T-helper 2 cell treated with Interferon-gamma antibody and Interleukin-4, amounts not matched to agents 5 μg/mL and 100 μg/mL, for 36 hours (primary cell): ENCODE data around the gene NDUFS4.
"Not testable (repeated sequence)": the region's sequence is repeated elsewhere in the genome, so short reads cannot be mapped to it uniquely, and the experiment has no call there.

ENCODE experiments used
- DNase-seq: peaks from one replicate; pipeline ENCODE4 v3.0.0; 2021; ENCODE audit warnings: low spot score
- H3K27ac Mint-ChIP-seq: one replicate; pipeline ENCODE4 v1.8.0; 2021; ENCODE audit warnings: mild to moderate bottlenecking, mixed read lengths
- H3K27me3 Mint-ChIP-seq: one replicate; pipeline ENCODE4 v1.8.0; 2021; ENCODE audit warnings: low read depth, mixed read lengths
- H3K36me3 Mint-ChIP-seq: one replicate; pipeline ENCODE4 v1.8.0; 2021; ENCODE audit warnings: low read depth, mixed read lengths
- H3K4me1 Mint-ChIP-seq: one replicate; pipeline ENCODE4 v1.8.0; 2021; ENCODE audit warnings: low read depth, mixed read lengths
- H3K4me3 Mint-ChIP-seq: one replicate; pipeline ENCODE4 v1.8.0; 2022; ENCODE audit warnings: mild to moderate bottlenecking, moderate library complexity, mixed read lengths
- H3K9me3 Mint-ChIP-seq: one replicate; pipeline ENCODE4 v1.8.0; 2021; ENCODE audit warnings: mixed read lengths

The NDUFS4 gene

DNA sequence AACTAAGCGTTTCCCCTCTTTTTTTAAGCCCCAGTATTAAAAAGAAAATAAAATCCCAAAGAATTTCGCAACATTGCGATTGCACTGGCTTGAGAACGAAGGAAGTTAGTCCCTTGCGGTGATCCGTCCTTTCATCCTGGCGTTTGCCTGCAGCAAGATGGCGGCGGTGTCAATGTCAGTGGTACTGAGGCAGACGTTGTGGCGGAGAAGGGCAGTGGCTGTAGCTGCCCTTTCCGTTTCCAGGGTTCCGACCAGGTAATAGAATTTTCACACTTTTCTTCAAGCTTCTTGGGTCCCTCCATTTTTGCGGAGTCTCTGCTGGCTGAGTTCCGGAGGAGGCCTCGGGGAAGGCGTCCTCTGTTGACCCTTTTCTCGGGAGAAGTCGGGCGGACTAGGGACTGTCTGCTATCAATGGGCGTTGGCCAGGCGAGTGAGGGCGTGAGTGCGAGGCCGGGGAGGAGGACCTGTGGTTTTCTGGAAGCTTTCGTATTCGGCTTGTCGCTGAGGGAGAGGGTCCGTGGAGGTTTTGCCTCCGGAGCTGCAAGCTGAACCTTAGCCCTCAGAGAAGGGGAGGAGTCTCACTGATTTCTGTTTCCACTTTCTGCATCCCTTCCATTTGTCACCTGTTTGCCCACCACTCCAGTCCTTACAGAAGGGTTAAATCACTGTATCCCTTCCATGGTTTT is at the start of gene NDUFS4:
Gene NDUFS4, plus strand, starts transcription at position 134 of the 686 bp plus-strand sequence. Its CDS starts 24 bp downstream, at position 158.
- peaks cover 10% of the 10 kb centered on the region for H3K9me3 Mint-ChIP-seq
- H3K27me3 Mint-ChIP-seq, result peaks cover 10% of the 10 kb centered on the region
- H3K4me3 Mint-ChIP-seq, result peak within 1 kb of the TSS; percentile 97
- peak within 1 kb of the TSS; percentile 95 for H3K27ac Mint-ChIP-seq
- peaks cover 16% of the 10 kb centered on the region for H3K4me1 Mint-ChIP-seq
- peak; percentile 73 for DNase-seq
- H3K36me3 Mint-ChIP-seq, result peaks cover 5% of the 10 kb centered on the region

DNA sequence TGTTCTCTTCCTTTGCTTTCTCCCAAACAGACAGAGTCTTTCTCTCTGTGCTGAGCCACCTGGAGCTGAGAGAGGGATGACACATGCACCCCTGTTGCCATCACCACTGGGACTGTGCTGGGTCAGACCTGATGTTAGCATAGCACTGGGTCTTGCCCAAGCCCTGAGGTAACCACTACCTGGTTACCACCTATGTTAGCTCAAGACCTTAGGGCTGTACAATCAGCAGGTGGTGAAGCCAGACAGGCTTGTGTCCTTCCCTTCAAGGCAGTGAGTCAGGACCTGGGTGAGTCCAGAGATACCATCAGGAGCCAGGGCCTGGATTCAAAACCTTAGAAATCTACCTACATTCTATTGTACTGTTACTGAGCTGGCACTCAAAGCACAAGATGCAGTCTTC is 47.9 kb upstream of the NDUFS4 start:
- no peaks in the 10 kb centered on the region for H3K27me3 Mint-ChIP-seq
- H3K27ac Mint-ChIP-seq, result no peak overlapping the region
- no peak overlapping the region for H3K4me3 Mint-ChIP-seq
- H3K36me3 Mint-ChIP-seq, result no peaks in the 10 kb centered on the region
- DNase-seq, result no peak
- H3K4me1 Mint-ChIP-seq, result no peaks in the 10 kb centered on the region
- H3K9me3 Mint-ChIP-seq, result peaks cover 4% of the 10 kb centered on the region

DNA sequence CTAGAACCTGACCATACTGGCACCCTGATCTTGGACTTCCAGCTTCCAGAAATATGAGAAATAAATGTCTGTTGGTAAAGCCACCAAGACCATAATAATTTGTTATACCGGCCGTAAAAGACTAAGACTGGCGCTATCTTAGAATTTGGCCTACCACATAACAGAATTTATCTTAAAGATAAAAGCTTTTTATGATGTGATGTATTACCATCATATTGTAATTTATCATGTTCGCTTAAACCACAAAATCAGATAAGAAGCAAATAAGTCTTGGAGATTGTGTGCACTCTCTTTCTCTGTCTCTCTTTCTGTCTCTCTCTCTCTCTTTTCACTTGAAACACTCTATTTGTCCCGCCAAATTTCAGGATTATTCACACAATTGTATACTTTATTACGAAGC is 44.5 kb upstream of the NDUFS4 start:
- H3K4me1 Mint-ChIP-seq, result no peaks in the 10 kb centered on the region
- H3K4me3 Mint-ChIP-seq, result no peak overlapping the region
- H3K9me3 Mint-ChIP-seq, result no peaks in the 10 kb centered on the region
- H3K36me3 Mint-ChIP-seq, result no peaks in the 10 kb centered on the region
- no peak overlapping the region for H3K27ac Mint-ChIP-seq
- H3K27me3 Mint-ChIP-seq, result no peaks in the 10 kb centered on the region
- DNase-seq, result no peak

DNA sequence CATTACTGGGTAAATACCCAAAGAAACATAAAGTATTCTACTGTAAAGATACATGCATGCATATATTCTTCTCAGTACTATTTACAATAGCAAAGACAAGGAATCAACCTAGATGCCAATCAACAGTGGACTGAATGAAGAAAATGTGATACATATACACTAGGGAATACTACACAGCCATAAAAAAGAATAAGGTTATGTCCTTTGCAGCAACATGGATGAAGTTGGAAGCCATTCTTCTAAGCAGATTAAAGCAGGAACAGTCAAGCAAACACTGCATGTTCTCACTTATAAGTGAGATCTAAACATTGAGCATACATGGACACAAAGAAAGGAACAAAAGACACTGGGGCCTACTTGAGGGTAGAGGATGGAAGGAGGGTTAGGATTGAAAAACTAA is 39.6 kb upstream of the NDUFS4 start:
- no peak overlapping the region for H3K4me3 Mint-ChIP-seq
- no peaks in the 10 kb centered on the region for H3K36me3 Mint-ChIP-seq
- H3K9me3 Mint-ChIP-seq, result no peaks in the 10 kb centered on the region
- no peak for DNase-seq
- H3K4me1 Mint-ChIP-seq, result no peaks in the 10 kb centered on the region
- no peaks in the 10 kb centered on the region for H3K27me3 Mint-ChIP-seq
- H3K27ac Mint-ChIP-seq, result no peak overlapping the region

DNA sequence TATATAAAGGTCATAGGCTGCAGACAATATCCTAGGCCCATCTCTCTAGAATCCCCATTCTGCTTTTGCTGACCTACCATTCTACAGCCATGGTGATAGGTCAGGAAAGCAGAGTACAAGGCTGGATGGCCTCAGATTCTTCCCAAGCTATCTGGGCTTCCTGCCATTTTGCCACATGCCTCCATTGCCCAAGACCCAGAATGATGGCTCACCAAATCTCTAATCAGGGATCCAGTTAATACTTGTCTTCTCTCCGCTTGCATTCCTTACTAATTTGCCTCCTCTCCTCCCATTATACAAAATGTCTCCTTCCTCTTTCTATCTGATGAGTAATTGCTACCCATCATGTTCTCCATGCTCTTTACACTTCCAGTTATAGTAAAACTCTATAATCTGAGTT is 22.7 kb upstream of the NDUFS4 start:
- Mint-ChIP-seq H3K9me3 (no peaks in the 10 kb centered on the region), H3K27ac (no peak overlapping the region), H3K4me1 (no peaks in the 10 kb centered on the region), H3K27me3 (peaks cover 2% of the 10 kb centered on the region), H3K4me3 (no peak overlapping the region), H3K36me3 (no peaks in the 10 kb centered on the region)
- no peak for DNase-seq

DNA sequence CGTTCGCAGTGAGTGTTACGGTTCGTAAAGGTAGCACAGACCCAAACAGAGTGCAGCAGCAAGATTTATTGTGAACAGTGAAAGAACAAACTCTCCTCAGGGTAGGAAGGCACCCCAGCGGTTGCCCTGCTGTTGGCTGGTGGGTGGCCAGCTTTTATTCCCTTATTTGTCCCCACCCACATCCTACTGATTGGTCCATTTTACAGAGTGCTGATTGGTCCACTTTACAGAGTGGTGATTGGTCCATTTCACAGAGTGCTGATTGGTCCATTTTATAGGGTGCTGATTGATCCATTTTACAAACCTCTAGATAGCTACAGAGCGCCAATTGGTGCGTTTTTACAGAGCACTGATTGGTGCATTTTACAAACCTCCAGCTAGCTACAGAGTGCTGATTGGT is 19.7 kb upstream of the NDUFS4 start:
- H3K27me3 Mint-ChIP-seq, result peaks cover 18% of the 10 kb centered on the region
- not testable (repeated sequence) for H3K36me3 Mint-ChIP-seq, H3K27ac Mint-ChIP-seq, H3K9me3 Mint-ChIP-seq, H3K4me3 Mint-ChIP-seq, H3K4me1 Mint-ChIP-seq, DNase-seq

DNA sequence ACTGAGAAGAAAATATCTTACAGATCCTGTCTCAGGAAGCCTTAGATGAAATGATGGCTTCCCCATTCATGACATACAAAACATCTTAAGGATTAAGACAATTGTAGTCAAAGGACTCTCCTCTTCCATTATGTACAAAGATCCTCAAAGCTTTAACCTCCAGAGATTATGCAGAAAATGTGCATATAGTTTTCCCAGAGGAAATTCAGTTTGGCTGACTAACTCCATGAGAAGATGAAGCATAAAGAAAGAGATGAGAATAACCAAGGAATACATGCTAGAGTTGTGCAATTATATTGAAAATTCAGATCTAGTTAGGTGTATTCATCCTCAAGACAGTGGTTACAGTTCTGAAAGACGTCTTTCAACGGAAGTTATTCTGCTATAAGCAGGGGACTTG is 18.6 kb upstream of the NDUFS4 start:
- H3K36me3 Mint-ChIP-seq, result no peaks in the 10 kb centered on the region
- no peak for DNase-seq
- H3K27me3 Mint-ChIP-seq, result peaks cover 18% of the 10 kb centered on the region
- no peaks in the 10 kb centered on the region for H3K9me3 Mint-ChIP-seq
- H3K27ac Mint-ChIP-seq, result no peak overlapping the region
- H3K4me1 Mint-ChIP-seq, result no peaks in the 10 kb centered on the region
- H3K4me3 Mint-ChIP-seq, result no peak overlapping the region

DNA sequence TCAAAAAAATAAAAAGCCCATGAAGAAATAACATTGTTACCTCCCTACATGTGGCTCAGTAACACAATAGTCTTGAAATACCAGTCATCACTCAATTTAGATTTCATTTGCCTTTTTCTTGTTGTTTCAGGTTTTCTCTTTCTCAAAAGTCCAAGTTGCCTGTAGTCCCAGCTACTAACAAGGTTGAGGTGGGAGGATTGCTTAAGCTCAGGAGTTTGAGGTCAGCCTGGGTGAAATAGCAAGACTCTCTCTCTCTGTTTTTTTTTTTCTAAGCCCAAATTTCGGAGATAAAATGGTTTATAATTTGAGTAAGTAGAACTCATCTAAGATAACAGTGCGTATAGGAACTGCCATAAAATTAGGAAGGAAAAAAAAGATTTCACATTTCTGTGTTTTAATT is 17.5 kb upstream of the NDUFS4 start:
- DNase-seq, result no peak
- Mint-ChIP-seq H3K27ac (no peak overlapping the region), H3K27me3 (peaks cover 18% of the 10 kb centered on the region), H3K9me3 (no peaks in the 10 kb centered on the region), H3K4me1 (no peaks in the 10 kb centered on the region), H3K4me3 (no peak overlapping the region), H3K36me3 (no peaks in the 10 kb centered on the region)

DNA sequence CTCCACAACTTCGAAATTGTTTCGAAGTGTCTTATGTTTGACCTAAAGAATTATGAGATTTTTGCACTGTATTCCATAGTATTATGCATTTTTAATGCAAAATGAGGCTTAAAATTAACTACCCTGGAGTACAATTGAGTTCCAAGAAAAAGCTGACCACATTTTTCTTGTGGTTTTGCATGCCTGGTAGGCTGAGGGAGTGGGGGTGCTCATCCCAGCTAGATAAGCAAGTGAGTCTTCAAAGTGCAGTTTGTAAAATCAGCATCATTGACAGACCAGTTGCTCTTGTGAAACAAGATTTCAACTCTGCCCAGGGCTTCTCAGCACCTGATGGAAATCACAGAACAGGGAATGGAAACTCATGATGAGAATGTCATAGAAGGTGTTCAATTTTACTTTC is 17.0 kb upstream of the NDUFS4 start:
- Mint-ChIP-seq H3K27ac (no peak overlapping the region), H3K9me3 (no peaks in the 10 kb centered on the region), H3K36me3 (no peaks in the 10 kb centered on the region), H3K4me1 (no peaks in the 10 kb centered on the region), H3K27me3 (peaks cover 18% of the 10 kb centered on the region), H3K4me3 (no peak overlapping the region)
- no peak for DNase-seq

DNA sequence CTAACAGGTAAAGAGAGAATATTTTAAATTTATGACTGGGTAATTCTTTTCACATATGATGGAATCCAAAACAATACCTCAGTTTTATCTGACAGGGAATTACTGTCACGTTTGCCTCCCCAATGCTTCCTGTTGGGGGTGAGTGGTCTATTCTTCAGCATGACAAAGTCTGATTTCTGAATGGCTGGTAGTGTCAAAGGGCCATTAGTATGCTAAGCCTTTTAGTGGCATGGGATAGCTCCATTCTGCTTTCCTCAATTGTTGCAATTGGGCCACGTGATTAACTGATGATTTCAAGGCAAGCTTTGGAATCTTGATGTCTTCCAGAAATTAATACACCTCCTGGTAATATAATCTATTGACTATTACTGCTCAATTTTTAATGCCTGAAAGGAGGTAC is 14.7 kb upstream of the NDUFS4 start:
- no peak overlapping the region for H3K27ac Mint-ChIP-seq
- H3K9me3 Mint-ChIP-seq, result no peaks in the 10 kb centered on the region
- peaks cover 16% of the 10 kb centered on the region for H3K27me3 Mint-ChIP-seq
- no peaks in the 10 kb centered on the region for H3K36me3 Mint-ChIP-seq
- DNase-seq, result no peak
- no peaks in the 10 kb centered on the region for H3K4me1 Mint-ChIP-seq
- no peak overlapping the region for H3K4me3 Mint-ChIP-seq

DNA sequence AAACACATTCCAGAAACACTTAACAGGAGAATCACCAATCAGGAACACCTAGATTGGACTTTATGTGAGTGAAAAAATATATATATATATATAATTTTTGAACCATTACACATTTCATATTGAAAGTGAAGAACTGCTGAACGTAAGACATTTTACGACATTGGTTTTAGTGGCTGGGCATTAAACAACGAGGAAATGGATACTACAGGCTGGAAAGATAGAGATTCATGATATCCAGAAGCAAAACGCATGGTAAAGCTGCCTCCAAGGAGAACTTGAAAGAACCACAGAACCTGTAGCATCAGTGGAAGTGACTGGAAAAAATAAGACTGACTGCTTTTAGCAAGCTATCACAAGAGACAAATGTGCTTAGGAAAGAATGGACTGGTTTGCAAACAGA is 13.2 kb upstream of the NDUFS4 start:
- no peaks in the 10 kb centered on the region for H3K4me1 Mint-ChIP-seq
- H3K4me3 Mint-ChIP-seq, result no peak overlapping the region
- H3K9me3 Mint-ChIP-seq, result no peaks in the 10 kb centered on the region
- H3K27me3 Mint-ChIP-seq, result peaks cover 16% of the 10 kb centered on the region
- no peak overlapping the region for H3K27ac Mint-ChIP-seq
- no peaks in the 10 kb centered on the region for H3K36me3 Mint-ChIP-seq
- DNase-seq, result no peak

DNA sequence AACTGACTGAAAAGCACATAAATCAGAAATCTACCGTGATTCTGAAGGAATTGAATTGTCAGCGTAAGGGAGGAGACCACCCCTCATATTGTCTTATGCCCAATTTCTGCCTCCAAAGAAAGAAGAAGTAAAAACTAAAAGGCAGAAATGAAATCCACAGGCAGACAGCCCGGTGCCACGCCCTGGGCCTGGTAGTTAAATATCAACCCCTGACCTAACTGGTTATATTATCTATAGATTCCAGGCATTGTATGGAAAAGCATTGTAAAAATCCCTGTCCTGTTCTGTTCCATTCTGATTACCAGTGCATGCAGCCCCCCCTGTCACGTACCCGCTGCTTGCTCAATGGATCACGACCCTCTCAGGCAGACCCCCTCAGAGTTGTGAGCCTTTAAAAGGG is 11.9 kb upstream of the NDUFS4 start:
- H3K27me3 Mint-ChIP-seq, result peaks cover 13% of the 10 kb centered on the region
- DNase-seq, H3K36me3 Mint-ChIP-seq, H3K4me3 Mint-ChIP-seq, H3K4me1 Mint-ChIP-seq, H3K9me3 Mint-ChIP-seq, H3K27ac Mint-ChIP-seq: not testable (repeated sequence)

DNA sequence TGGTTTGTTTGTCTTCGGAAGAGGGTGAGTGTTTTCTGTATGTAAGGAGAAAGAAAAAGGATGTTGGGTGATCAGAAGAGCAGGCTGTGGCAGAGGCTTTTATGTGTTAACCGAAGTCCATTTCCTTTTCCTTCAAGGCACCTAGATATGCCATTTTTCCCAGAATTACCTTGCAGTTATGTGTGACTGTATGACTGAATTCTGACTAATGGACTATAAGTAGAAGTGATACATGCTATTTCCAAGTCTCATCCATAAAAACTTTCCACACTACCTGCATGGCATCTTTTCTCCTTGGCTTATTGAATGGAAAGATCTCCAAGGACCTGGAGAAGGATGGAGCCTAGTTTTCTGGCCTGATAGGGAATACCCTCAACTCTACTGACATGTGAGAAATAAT is 10.6 kb upstream of the NDUFS4 start:
- no peaks in the 10 kb centered on the region for H3K4me1 Mint-ChIP-seq
- H3K27me3 Mint-ChIP-seq, result peaks cover 14% of the 10 kb centered on the region
- no peak for DNase-seq
- no peaks in the 10 kb centered on the region for H3K9me3 Mint-ChIP-seq
- H3K4me3 Mint-ChIP-seq, result no peak overlapping the region
- no peak overlapping the region for H3K27ac Mint-ChIP-seq
- H3K36me3 Mint-ChIP-seq, result no peaks in the 10 kb centered on the region

DNA sequence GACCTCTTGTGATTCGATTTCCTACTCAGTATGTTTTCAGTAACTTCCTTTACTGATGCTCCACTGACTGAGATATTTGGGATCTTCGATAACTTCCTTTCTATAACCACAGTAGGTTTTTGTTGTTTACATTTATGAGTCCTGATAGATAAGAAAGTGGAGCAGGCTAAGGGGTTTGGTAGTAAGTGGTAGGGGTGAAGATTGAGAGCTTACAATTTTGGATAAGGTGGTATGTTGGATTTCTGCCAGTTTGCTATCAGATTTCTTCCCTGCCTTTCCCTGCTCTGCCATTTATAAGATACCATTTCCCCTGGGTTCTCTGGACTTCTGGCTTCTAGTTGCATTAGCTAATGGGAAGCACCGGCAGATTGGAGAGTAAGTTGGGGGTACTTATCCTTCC is 7.9 kb upstream of the NDUFS4 start:
- no peak for DNase-seq
- H3K27ac Mint-ChIP-seq, result no peak overlapping the region

DNA sequence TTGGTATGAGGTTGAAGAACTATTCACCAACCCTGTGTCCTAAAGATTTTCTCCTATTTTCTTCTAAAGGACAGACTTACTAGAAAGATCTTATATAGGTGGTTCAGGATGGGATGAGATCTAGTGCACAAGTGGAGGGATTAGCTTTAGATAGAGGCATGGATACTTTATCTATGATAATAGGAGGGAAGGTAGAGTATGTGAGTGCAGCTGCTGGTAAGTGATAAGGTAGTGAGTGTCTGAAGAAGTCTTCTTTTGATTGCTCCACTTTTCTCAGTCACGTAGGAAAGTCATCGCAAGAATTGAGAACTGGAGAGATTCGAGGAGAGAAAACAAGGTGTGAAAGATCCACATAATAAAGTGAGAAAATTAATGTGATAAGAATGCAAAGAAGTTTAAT is 6.0 kb upstream of the NDUFS4 start:
- Mint-ChIP-seq H3K36me3 (no peaks in the 10 kb centered on the region), H3K4me3 (no peak overlapping the region), H3K27me3 (peaks cover 23% of the 10 kb centered on the region), H3K9me3 (peaks cover 10% of the 10 kb centered on the region), H3K4me1 (no peaks in the 10 kb centered on the region), H3K27ac (no peak overlapping the region)
- DNase-seq, result no peak

More for the DNA sequence above, 7.9 kb upstream of the NDUFS4 start:
- H3K9me3 Mint-ChIP-seq, result no peaks in the 10 kb centered on the region
- H3K27me3 Mint-ChIP-seq, result peaks cover 19% of the 10 kb centered on the region
- no peak overlapping the region for H3K4me3 Mint-ChIP-seq
- no peaks in the 10 kb centered on the region for H3K36me3 Mint-ChIP-seq
- H3K4me1 Mint-ChIP-seq, result no peaks in the 10 kb centered on the region
